IMR-90 (cell line): ENCODE measurements around the gene MRPS10. TPM values are rescaled to one million over a fixed set of nuclear protein-coding genes. Genes with fewer than 3 reads are reported as not detected.

ENCODE experiments used
- ATAC-seq: fragments of 200-7000 bp; cut with Tn5 transposase; 2 replicates; pipeline ENCODE4 v1.9.1; 2020; ENCODE audit warnings: low read depth, mild to moderate bottlenecking, moderate library complexity
- BruUV-seq: library from RNA; stranded (reverse); fragments of 400-500 nt; replicated peaks from 2 replicates; lab custom pipeline; 2021; lab: Mats Ljungman, UMichigan
- CTCF ChIA-PET: fragments of 300-600 bp; formaldehyde crosslinking; extraction: SDS; loops from one replicate; lab custom pipeline; 2021; ENCODE audit warnings: antibody characterized with exemption; lab: Yijun Ruan, JAX
- POLR2A ChIA-PET: fragments of 300-600 bp; sonication (Branson Sonifier 250); formaldehyde crosslinking; loops from one replicate; lab custom pipeline; 2022; ENCODE audit warnings: antibody characterized with exemption; ENCODE audit not compliant: unreplicated experiment; lab: Charles Lee
- DNase-seq: peaks from one replicate; pipeline ENCODE4 v3.0.0; 2013
- H2AFZ ChIP-seq: replicated peaks from 2 replicates; pipeline ENCODE3; 2013; ENCODE audit warnings: low read length, mild to moderate bottlenecking; ENCODE audit not compliant: poor library complexity
- H2AK5ac ChIP-seq: 2 replicates; pipeline ENCODE4 v1.6.1; 2013; ENCODE audit warnings: low read depth, low read length, inconsistent platforms
- H2AK9ac ChIP-seq: replicated peaks from 2 replicates; pipeline ENCODE3; 2013; ENCODE audit warnings: mild to moderate bottlenecking, low read depth, low read length, moderate library complexity; ENCODE audit not compliant: poor library complexity
- H2BK120ac ChIP-seq: 2 replicates; pipeline ENCODE4 v1.6.1; 2013; ENCODE audit warnings: low read depth, low read length, inconsistent platforms
- H2BK15ac ChIP-seq: 3 replicates; pipeline ENCODE4 v1.6.1; 2013; ENCODE audit warnings: low read depth, low read length, inconsistent platforms
- H2BK20ac ChIP-seq: 2 replicates; pipeline ENCODE4 v1.6.1; 2013; ENCODE audit warnings: low read depth, mild to moderate bottlenecking, inconsistent platforms, low read length, moderate library complexity
- H2BK5ac ChIP-seq: 2 replicates; pipeline ENCODE4 v1.6.1; 2013; ENCODE audit warnings: mild to moderate bottlenecking, low read depth, low read length, inconsistent platforms; ENCODE audit not compliant: poor library complexity, severe bottlenecking
- H3K14ac ChIP-seq: replicated peaks from 2 replicates; pipeline ENCODE4 v1.6.1; 2013; ENCODE audit warnings: low read depth, low read length, inconsistent platforms
- H3K18ac ChIP-seq: 2 replicates; pipeline ENCODE4 v1.6.1; 2013; ENCODE audit warnings: low read depth, low read length, control low read depth
- H3K23ac ChIP-seq: 2 replicates; pipeline ENCODE4 v1.6.1; 2013; ENCODE audit warnings: low read depth, low read length, inconsistent platforms
- H3K27ac ChIP-seq: 2 replicates; pipeline ENCODE4 v1.5.1; 2013; ENCODE audit warnings: mild to moderate bottlenecking, control low read depth, low read length; ENCODE audit not compliant: insufficient read depth
- H3K27me3 ChIP-seq: 2 replicates; pipeline ENCODE4 v1.6.1; 2013; ENCODE audit warnings: low read length; ENCODE audit not compliant: control insufficient read depth, insufficient read depth
- H3K36me3 ChIP-seq: 2 replicates; pipeline ENCODE4 v1.6.1; 2013; ENCODE audit warnings: low read length, mixed read lengths; ENCODE audit not compliant: control insufficient read depth, insufficient read depth
- H3K4ac ChIP-seq: 2 replicates; pipeline ENCODE4 v1.6.1; 2013; ENCODE audit warnings: low read depth, low read length, inconsistent platforms
- H3K4me1 ChIP-seq: 2 replicates; pipeline ENCODE4 v1.6.1; 2013; ENCODE audit warnings: low read length, mixed read lengths; ENCODE audit not compliant: control insufficient read depth, insufficient read depth
- H3K4me2 ChIP-seq: 2 replicates; pipeline ENCODE4 v1.6.1; 2013; ENCODE audit warnings: low read depth, mild to moderate bottlenecking, control low read depth, low read length, moderate library complexity
- H3K4me3 ChIP-seq: 2 replicates; pipeline ENCODE4 v1.5.1; 2013; ENCODE audit warnings: low read depth, mild to moderate bottlenecking, control low read depth, low read length, moderate library complexity; ENCODE audit not compliant: insufficient read depth
- H3K56ac ChIP-seq: 2 replicates; pipeline ENCODE4 v1.6.1; 2013; ENCODE audit warnings: low read length, inconsistent platforms; ENCODE audit not compliant: insufficient read depth; ENCODE audit errors: extremely low read depth
- H3K79me1 ChIP-seq, 2 experiments: 2 replicates each; pipeline ENCODE4 v1.6.1; 2013; ENCODE audit warnings: low read length in 2 of 2, inconsistent platforms in 1 of 2, low read depth in 1 of 2
- H3K9ac ChIP-seq: 2 replicates; pipeline ENCODE4 v1.6.1; 2013; ENCODE audit warnings: low read depth, low read length, control low read depth
- H3K9me1 ChIP-seq: 2 replicates; pipeline ENCODE4 v1.6.1; 2013; ENCODE audit warnings: low read length, inconsistent platforms; ENCODE audit not compliant: insufficient read depth
- H3K9me3 ChIP-seq: 2 replicates; pipeline ENCODE4 v1.6.1; 2013; ENCODE audit warnings: low read length; ENCODE audit not compliant: control insufficient read depth, insufficient read depth
- H4K20me1 ChIP-seq: 2 replicates; pipeline ENCODE4 v1.6.1; 2013; ENCODE audit warnings: low read length, inconsistent platforms; ENCODE audit not compliant: insufficient read depth
- H4K5ac ChIP-seq: 2 replicates; pipeline ENCODE4 v1.6.1; 2013; ENCODE audit warnings: mild to moderate bottlenecking, low read depth, low read length, control low read depth
- H4K8ac ChIP-seq, 2 experiments: 2 replicates each; pipeline ENCODE4 v1.6.1; 2013; ENCODE audit warnings: low read depth in 2 of 2, low read length in 2 of 2, control low read depth in 1 of 2, inconsistent platforms in 1 of 2
- H4K91ac ChIP-seq: 2 replicates; pipeline ENCODE4 v1.6.1; 2013; ENCODE audit warnings: low read depth, low read length, inconsistent platforms; ENCODE audit not compliant: insufficient read depth
- BHLHE40 ChIP-seq: fragments of 150-350 bp; IDR thresholded peaks from 2 replicates; pipeline ENCODE4 v1.6.1; 2016; ENCODE audit warnings: mild to moderate bottlenecking, low read depth, low read length
- FOS ChIP-seq: fragments of 150-350 bp; IDR thresholded peaks from 2 replicates; pipeline ENCODE4 v1.6.1; 2016; ENCODE audit warnings: low read depth, low read length
- MAFK ChIP-seq: IDR thresholded peaks from 2 replicates; pipeline ENCODE4 v1.6.1; 2012; ENCODE audit warnings: low read depth, low read length, improper control_type of control experiment
- NFE2L2 ChIP-seq: fragments of 150-350 bp; IDR thresholded peaks from 2 replicates; pipeline ENCODE4 v1.6.1; 2016; ENCODE audit warnings: low read depth, mild to moderate bottlenecking, low read length
- RCOR1 ChIP-seq: IDR thresholded peaks from 2 replicates; pipeline ENCODE4 v1.6.1; 2012; ENCODE audit warnings: mild to moderate bottlenecking, low read length, improper control_type of control experiment; ENCODE audit not compliant: insufficient replicate concordance
- RFX5 ChIP-seq: IDR thresholded peaks from 2 replicates; pipeline ENCODE4 v1.8.0; 2012; ENCODE audit warnings: low read depth, mild to moderate bottlenecking, low read length, moderate library complexity
- WGBS, 2 experiments: methylation state at CpG; one replicate each; pipeline versions ENCODE4 v1.1.5 to v1.1.7; 2013; ENCODE audit warnings: missing lambda C conversion rate in 2 of 2; ENCODE audit not compliant: insufficient read length in 1 of 2; ENCODE audit errors: extremely low coverage in 2 of 2; 5-methylcytosine and 5-hydroxymethylcytosine counted together
- dilution Hi-C: fragments of 300-500 bp; cut with HindIII; formaldehyde crosslinking; loops from one replicate; pipeline ENCODE4 v1.14.3; 2018; ENCODE audit warnings: low sequenced_read_pairs; ENCODE audit not compliant: unreplicated experiment
- in situ Hi-C: fragments of 300-500 bp; cut with MboI; formaldehyde crosslinking; loops from 3 replicates; pipeline ENCODE4 v1.14.3; 2019; ENCODE audit warnings: low sequenced_read_pairs, inconsistent platforms, mixed read lengths
- intact Hi-C: fragments of 100-400 bp; cut with micrococcal nuclease; formaldehyde crosslinking; loops from 2 replicates; pipeline ENCODE4 v1.10.0; 2022
- polyA plus RNA-seq, 3 experiments: library from polyadenylated mRNA; depleted of rRNA; stranded (reverse); fragments of >200 nt; gene quantifications; 2 replicates each; pipeline ENCODE4 v1.2.3, GENCODE V29; 2012; ENCODE audit warnings: low replicate concordance in 1 of 3
- total RNA-seq: library from RNA; depleted of rRNA; stranded (reverse); fragments of >200 nt; gene quantifications from 2 replicates; pipeline ENCODE4 v1.2.3, GENCODE V29; 2012

The MRPS10 gene
- total and polyA plus RNA-seq, 2 of the 4 experiments (the other 2 are of a cell fraction): 28.5 to 47.0 TPM

GRCh38 chr6:42239736-42240375 is 22.2 kb upstream of the MRPS10 start:
- ATAC-seq: peak; percentile 83
- peak overlapping the region; percentile 78 for H4K91ac ChIP-seq
- peak overlapping the region; percentile 63 for H3K4ac ChIP-seq
- H3K36me3 ChIP-seq: peaks cover 34% of the 10 kb centered on the region
- H3K4me1 ChIP-seq: peaks cover 10% of the 10 kb centered on the region
- no peak overlapping the region for H3K4me3 ChIP-seq
- H3K23ac ChIP-seq: peak overlapping the region; percentile 44; the same call in 1 of the 2 replicates
- peaks cover 12% of the 10 kb centered on the region for H3K9me1 ChIP-seq
- intact Hi-C loops: no loop called here
- H4K8ac ChIP-seq: peak overlapping the region; percentile 46 to 67
- no TSS peak for BruUV-seq
- peak overlapping the region; percentile 54 for H2BK5ac ChIP-seq
- dilution Hi-C loops: no loop called here
- H3K14ac ChIP-seq: peak overlapping the region; percentile 48
- TF ChIP-seq MAFK (no peak), FOS (no peak), RCOR1 (no peak), NFE2L2 (no peak), BHLHE40 (no peak), RFX5 (no peak)
- peak overlapping the region; percentile 44; the same call in 1 of the 2 replicates for H2BK120ac ChIP-seq
- peak overlapping the region; percentile 68 for H2AFZ ChIP-seq
- H2AK9ac ChIP-seq: peak overlapping the region; percentile 75
- peak overlapping the region; percentile 18; the same call in 1 of the 2 replicates for H3K18ac ChIP-seq
- H2BK20ac ChIP-seq: peak overlapping the region; percentile 50; the same call in 1 of the 2 replicates
- no peaks in the 10 kb centered on the region for H3K27me3 ChIP-seq
- H4K20me1 ChIP-seq: no peaks in the 10 kb centered on the region
- no peaks in the 10 kb centered on the region for H3K9me3 ChIP-seq
- peak overlapping the region; percentile 23; the same call in 1 of the 3 replicates for H2BK15ac ChIP-seq
- peak; percentile 53 for DNase-seq
- peak overlapping the region; percentile 60 for H4K5ac ChIP-seq
- peak overlapping the region; percentile 34; the same call in 1 of the 2 replicates for H3K27ac ChIP-seq
- peaks cover 9 to 15% of the 10 kb centered on the region in 2 experiments; a peak in 3 of 4 replicates for H3K79me1 ChIP-seq
- POLR2A ChIA-PET: interaction anchor here (0.5 kb wide), 1 partner anchor 758 kb away, joined by 11 read pairs; no protein-coding TSS in a partner anchor
- no peak overlapping the region for H3K56ac ChIP-seq
- no peak overlapping the region for H3K9ac ChIP-seq
- peak overlapping the region; percentile 73 for H2AK5ac ChIP-seq
- CTCF ChIA-PET: interaction anchor here (0.7 kb wide), 1 partner anchor 308 kb away, joined by 3 read pairs; no protein-coding TSS in a partner anchor
- H3K4me2 ChIP-seq: no peak overlapping the region
- in situ Hi-C loops: no loop called here
- WGBS, 2 experiments: 70% methylated on average over 2 of the region's 7 CpGs; no CpG with 5 or more reads in 1 of the 2 experiments
